LNCaP clone FGC (cell line): ENCODE measurements around the gene ADAMTS7.
A peak's percentile ranks its signal among the peaks of the same experiment; 100 is the strongest.
"Not testable (repeated sequence)": the region's sequence is repeated elsewhere in the genome, so short reads cannot be mapped to it uniquely, and the experiment has no call there.

Source experiments
- DNase-seq: peaks from one replicate; pipeline ENCODE4 v3.0.0-alpha.2; 2011; ENCODE audit warnings: low read depth
- H3K4me3 ChIP-seq: 2 replicates; pipeline ENCODE4 v1.5.1; 2011; ENCODE audit warnings: mild to moderate bottlenecking, low read depth, low read length, control low read depth
- CTCF ChIP-seq: IDR thresholded peaks from 2 replicates; pipeline ENCODE4 v1.5.1; 2012; ENCODE audit warnings: mild to moderate bottlenecking; ENCODE audit not compliant: control insufficient read depth, insufficient read depth; ENCODE audit errors: extremely low read depth

Gene ADAMTS7

GRCh38 chr15:78767331-78767951 lies 43.8 kb downstream of the ADAMTS7 start:
- H3K4me3 ChIP-seq = no peak overlapping the region
- DNase-seq = no peak
- 0 out of 2 replicates have a peak, but pooled peaks have one; percentile 11 for TF ChIP-seq CTCF

- not testable (repeated sequence) for DNase-seq, H3K4me3 ChIP-seq
Observed at GRCh38 chr15:78766641-78767071, 44.6 kb downstream of the ADAMTS7 start.

GRCh38 chr15:78766041-78766440 lies 45.2 kb downstream of the ADAMTS7 start:
- no peak for TF ChIP-seq CTCF
- no peak for DNase-seq

GRCh38 chr15:78765154-78765860 lies 46.0 kb downstream of the ADAMTS7 start:
- H3K4me3 ChIP-seq, DNase-seq: not testable (repeated sequence)

More at GRCh38 chr15:78766041-78766440, 45.2 kb downstream of the ADAMTS7 start:
- H3K4me3 ChIP-seq = no peak overlapping the region

- DNase-seq, H3K4me3 ChIP-seq: not testable (repeated sequence)
Observed at GRCh38 chr15:78764340-78765153, 46.7 kb downstream of the ADAMTS7 start.

- TF ChIP-seq CTCF = no peak
- H3K4me3 ChIP-seq = no peak overlapping the region
- DNase-seq = no peak
Observed at GRCh38 chr15:78763796-78764241, 47.4 kb downstream of the ADAMTS7 start.

- TF ChIP-seq CTCF = no peak
- H3K4me3 ChIP-seq = no peak overlapping the region
- DNase-seq = no peak
Observed at GRCh38 chr15:78762985-78763795, 48.1 kb downstream of the ADAMTS7 start.

GRCh38 chr15:78762386-78762961 lies 48.8 kb downstream of the ADAMTS7 start:
- DNase-seq, H3K4me3 ChIP-seq: not testable (repeated sequence)
